Duodenal mucosa (tissue), 2 donors: ENCODE results near the gene GDAP1L1.

ENCODE experiments used
- H3K27ac ChIP-seq: one replicate; pipeline ENCODE4 v1.7.0; 2013; ENCODE audit warnings: low read depth, low read length
- H3K27me3 ChIP-seq, 2 donors: one replicate each; pipeline ENCODE4 v1.7.0; 2013; ENCODE audit warnings: low read length in 2 of 2, control low read depth in 1 of 2; ENCODE audit not compliant: insufficient read depth in 2 of 2, control insufficient read depth in 1 of 2
- H3K36me3 ChIP-seq, 2 donors: one replicate each; pipeline ENCODE4 v1.7.0; 2013; ENCODE audit warnings: low read length in 2 of 2, control low read depth in 1 of 2; ENCODE audit not compliant: insufficient read depth in 2 of 2, control insufficient read depth in 1 of 2
- H3K4me1 ChIP-seq, 2 donors: one replicate each; pipeline ENCODE4 v1.7.0; 2013; ENCODE audit warnings: low read length in 2 of 2, control low read depth in 1 of 2; ENCODE audit not compliant: insufficient read depth in 2 of 2, control insufficient read depth in 1 of 2
- H3K4me3 ChIP-seq, 2 donors: one replicate each; pipeline ENCODE4 v1.7.0; 2013; ENCODE audit warnings: low read length in 2 of 2, low read depth in 1 of 2
- H3K9ac ChIP-seq, 2 donors: one replicate each; pipeline ENCODE4 v1.7.0; 2013; ENCODE audit warnings: low read length in 2 of 2, low read depth in 1 of 2
- H3K9me3 ChIP-seq, 2 donors: one replicate each; pipeline ENCODE4 v1.7.0; 2013; ENCODE audit warnings: low read length in 2 of 2, control low read depth in 1 of 2; ENCODE audit not compliant: control insufficient read depth in 1 of 2

GDAP1L1 gene

DNA sequence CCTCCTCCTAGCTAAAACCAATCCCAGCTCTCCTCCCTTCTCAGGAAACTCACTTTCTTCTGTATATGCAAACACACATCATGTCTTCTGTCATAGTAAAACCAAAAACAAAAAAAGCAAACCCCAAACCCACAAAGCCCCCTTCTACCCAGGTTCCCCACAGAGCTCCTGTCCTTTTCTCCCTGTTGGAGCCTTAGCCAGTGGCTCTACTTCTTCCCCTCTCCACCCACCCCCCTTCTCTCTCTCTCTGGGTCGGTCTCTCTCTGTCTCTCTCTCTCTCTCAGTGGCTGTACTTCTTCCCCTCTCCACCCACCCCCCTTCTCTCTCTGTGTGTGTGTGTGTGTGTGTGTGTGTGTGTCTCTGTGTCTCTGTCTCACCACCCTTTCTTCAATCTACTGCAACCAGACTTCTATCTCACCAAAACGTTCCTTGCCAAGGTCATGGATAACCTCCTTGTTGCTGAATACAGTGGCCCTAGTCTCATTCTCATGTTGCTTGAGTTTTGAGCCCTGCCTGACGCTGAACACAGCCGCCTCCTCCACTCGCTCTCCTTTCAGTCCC, 27.9 kb upstream of the GDAP1L1 start:
- Histone ChIP-seq H3K27ac (no peak overlapping the region), H3K4me3 (no peak overlapping the region), H3K36me3 (peaks cover 0 to 5% of the 10 kb centered on the region in 2 donors), H3K27me3 (no peaks in the 10 kb centered on the region), H3K4me1 (peaks cover 6 to 8% of the 10 kb centered on the region in 2 donors), H3K9ac (no peak overlapping the region), H3K9me3 (no peaks in the 10 kb centered on the region)

DNA sequence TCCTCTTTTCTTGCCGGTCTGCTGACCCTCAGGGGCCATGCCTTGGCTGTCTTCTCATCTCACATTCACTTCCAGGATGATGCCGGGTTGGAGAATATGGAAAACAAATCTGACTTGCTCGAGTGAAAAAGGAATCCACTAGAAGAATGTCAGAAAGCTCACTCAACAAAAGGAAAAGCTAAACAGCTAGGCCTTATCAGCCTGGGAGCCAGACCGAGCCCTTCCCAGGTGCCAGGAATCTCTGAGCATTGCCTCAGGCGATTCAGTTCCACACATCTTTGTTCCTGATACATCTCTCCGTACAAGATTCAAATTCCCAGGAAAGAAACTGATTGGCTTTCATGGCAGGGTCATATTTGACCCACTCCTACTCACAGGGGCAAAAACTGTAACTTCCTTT, 27.3 kb upstream of the GDAP1L1 start:
- Histone ChIP-seq H3K27ac (no peak overlapping the region), H3K4me1 (peaks cover 6 to 8% of the 10 kb centered on the region in 2 donors), H3K27me3 (no peaks in the 10 kb centered on the region), H3K9ac (no peak overlapping the region), H3K4me3 (no peak overlapping the region), H3K9me3 (no peaks in the 10 kb centered on the region), H3K36me3 (peaks cover 0 to 5% of the 10 kb centered on the region in 2 donors)

DNA sequence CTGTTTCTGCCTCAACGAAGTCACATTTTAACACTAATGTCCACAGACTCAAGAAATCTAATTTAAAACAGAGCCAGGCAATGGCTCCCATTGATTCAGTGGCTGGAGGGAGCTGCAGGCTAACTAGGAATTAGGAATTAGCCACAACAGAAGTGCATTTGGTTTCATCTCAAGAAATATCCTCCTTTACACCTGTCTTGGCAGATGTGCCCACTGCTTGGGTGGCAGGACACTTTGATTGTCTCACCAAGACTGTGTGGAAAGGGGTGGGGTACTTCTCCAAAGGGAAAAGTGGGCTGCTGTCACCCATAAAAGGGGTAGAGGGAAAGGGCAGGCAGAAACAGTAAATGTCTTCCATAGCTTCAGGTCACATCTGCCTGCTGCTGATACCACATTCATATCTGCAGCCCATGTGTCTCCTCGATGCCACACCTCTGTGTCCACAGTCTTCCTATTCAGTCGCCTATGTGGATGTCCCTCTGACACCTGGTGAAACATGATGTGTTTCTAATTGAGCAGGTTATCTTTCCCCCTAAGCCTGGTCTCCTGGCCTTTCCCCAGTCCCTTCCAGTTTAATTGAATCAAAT, 25.6 kb upstream of the GDAP1L1 start:
- H3K4me1 ChIP-seq: peaks cover 6 to 8% of the 10 kb centered on the region in 2 donors
- H3K27me3 ChIP-seq: no peaks in the 10 kb centered on the region
- no peaks in the 10 kb centered on the region for H3K36me3 ChIP-seq
- no peaks in the 10 kb centered on the region for H3K9me3 ChIP-seq
- no peak overlapping the region for H3K9ac ChIP-seq
- H3K27ac ChIP-seq: no peak overlapping the region
- no peak overlapping the region for H3K4me3 ChIP-seq

DNA sequence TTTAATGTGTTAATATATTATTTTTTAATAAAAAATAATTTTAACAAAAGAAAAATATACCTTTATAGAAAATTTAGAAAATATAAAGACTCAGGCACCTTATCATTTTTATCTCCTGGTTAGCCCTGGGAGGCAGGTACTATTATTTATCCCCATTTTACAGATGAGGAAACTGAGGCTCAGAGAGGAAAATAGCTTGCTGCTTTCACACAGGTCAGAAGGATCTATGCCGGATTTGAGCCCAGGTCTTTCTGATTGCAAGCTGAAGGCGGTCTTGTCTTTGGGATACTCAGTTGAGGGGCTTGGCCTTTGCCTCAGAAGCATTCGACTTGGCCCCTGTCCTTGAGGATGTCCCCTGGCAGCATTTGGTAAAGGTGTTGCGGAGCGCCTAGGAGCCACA, 25.1 kb upstream of the GDAP1L1 start:
- no peaks in the 10 kb centered on the region for H3K27me3 ChIP-seq
- peaks cover 6 to 8% of the 10 kb centered on the region in 2 donors for H3K4me1 ChIP-seq
- no peak overlapping the region for H3K27ac ChIP-seq
- no peak overlapping the region for H3K4me3 ChIP-seq
- H3K9ac ChIP-seq: no peak overlapping the region
- no peaks in the 10 kb centered on the region for H3K36me3 ChIP-seq
- no peaks in the 10 kb centered on the region for H3K9me3 ChIP-seq

DNA sequence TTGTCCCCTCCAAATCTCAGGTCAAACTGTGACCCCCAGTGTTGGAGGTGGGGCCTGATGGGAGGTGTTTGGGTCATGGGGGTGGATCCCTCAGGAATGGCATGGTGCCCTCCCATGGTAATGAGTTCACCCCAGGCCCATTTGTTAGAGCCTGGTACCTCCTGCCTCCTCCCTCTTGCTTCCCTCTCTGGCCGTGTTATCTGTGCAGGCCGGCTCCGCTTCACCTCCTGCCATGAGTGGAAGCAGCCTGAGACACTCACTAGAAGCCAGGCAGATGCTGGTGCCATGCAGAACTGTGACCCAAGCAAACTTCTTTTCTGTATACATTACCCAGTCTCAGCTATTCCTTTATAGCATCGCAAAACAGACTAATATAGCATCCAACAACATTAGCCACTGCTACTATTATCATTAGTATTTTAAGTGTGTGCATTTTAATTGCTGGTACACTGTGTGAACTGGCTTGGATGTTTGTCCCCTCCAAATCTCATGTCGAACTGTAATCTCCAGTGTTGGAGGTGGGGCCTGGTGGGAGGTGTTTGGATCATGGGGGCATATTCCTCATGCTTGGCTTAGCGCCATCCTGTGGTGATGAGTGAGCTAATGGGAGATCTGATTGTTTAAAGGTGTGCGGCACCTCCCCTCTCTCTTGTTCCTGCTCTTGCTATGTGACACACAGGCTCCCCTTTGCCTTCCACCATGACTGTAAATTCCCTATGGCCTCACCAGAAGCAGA, 24.3 kb upstream of the GDAP1L1 start:
- Histone ChIP-seq H3K9ac (no peak overlapping the region), H3K36me3 (no peaks in the 10 kb centered on the region), H3K9me3 (no peaks in the 10 kb centered on the region), H3K4me1 (peaks cover 6 to 8% of the 10 kb centered on the region in 2 donors), H3K27ac (no peak overlapping the region), H3K4me3 (no peak overlapping the region), H3K27me3 (no peaks in the 10 kb centered on the region)

DNA sequence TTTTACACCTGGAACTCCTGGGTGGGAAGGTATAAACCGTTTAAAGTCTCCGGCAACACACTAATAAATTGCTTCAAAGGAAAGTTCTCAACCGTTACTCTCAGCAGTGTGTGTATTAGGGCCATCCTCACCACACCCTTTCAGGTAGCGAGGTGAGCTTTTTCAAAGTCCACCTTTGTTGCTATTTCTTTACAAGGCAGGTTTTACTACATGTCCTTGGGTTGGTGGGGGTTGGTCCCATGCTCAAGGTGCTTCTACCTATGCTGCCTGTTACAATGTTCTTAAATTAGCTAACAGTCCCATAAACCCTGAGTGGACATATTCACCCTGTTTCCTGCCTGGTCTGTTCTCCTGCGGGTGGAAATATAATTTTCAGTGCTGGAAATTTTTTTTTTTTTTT, 23.4 kb upstream of the GDAP1L1 start:
- H3K9me3 ChIP-seq: no peaks in the 10 kb centered on the region
- no peak overlapping the region for H3K4me3 ChIP-seq
- H3K36me3 ChIP-seq: no peaks in the 10 kb centered on the region
- no peak overlapping the region for H3K9ac ChIP-seq
- peaks cover 6 to 8% of the 10 kb centered on the region in 2 donors for H3K4me1 ChIP-seq
- H3K27me3 ChIP-seq: no peaks in the 10 kb centered on the region
- H3K27ac ChIP-seq: no peak overlapping the region

DNA sequence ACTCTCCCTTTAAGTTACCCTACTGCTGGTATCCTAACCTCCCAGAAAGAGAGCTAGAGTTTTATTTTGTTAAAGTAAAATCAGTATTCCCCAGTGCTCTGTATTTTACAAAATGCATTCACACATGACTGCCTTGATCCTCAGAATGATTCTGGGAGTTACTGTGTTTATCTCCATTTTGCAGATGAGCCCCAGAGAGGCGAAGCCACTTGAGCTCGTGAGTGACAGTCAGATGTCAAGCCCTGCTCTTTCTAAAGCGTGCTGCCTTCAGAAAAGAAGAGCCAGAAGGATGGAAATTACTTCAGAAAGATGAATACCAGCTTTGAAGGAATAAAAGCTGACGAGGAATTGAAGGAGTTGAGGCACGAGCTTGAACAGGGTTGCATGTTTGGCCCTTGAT, 22.5 kb upstream of the GDAP1L1 start:
- Histone ChIP-seq H3K9me3 (no peaks in the 10 kb centered on the region), H3K36me3 (no peaks in the 10 kb centered on the region), H3K4me3 (no peak overlapping the region), H3K9ac (no peak overlapping the region), H3K27ac (no peak overlapping the region), H3K4me1 (peaks cover 4 to 6% of the 10 kb centered on the region in 2 donors), H3K27me3 (no peaks in the 10 kb centered on the region)

DNA sequence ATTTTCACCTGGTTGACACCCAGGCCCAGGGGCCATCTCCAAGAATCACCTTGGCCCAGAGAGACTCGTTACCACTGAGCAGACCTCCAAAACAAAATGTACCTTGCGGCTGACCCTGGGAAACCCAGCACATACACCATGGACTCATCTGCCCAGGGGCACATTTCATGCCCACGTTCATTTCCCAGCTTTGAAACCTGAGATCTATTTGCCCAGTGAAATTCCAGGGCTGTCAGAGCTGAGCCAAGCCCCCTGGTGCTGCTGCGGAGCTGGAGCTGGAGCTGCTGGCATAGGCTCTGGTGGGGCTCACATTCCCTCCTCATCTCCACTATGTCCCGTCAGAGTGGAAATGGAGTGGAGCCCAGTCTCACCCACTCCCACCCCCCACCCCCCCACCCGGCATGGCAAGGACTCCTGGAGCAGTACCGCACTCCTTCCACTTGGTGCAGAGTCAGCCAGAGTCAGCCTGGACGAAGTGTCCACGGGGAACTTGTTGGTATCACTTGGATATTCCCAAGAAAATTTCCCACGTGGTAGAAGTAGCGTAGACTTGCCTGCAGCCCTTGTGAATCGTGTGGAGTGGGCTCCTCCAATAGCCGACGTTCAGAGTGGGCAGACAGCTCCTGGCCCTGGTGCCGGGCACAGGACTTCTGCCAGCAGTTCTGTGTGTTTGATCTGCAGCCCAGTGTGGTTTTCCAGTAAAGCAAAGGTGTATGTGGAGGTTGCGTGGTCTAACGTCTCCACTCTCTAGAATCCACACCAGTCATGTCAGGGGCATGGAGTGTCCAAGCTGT, 18.4 kb upstream of the GDAP1L1 start:
- Histone ChIP-seq H3K4me1 (no peaks in the 10 kb centered on the region), H3K36me3 (no peaks in the 10 kb centered on the region), H3K9ac (no peak overlapping the region), H3K4me3 (no peak overlapping the region), H3K27ac (no peak overlapping the region), H3K9me3 (no peaks in the 10 kb centered on the region), H3K27me3 (no peaks in the 10 kb centered on the region)

DNA sequence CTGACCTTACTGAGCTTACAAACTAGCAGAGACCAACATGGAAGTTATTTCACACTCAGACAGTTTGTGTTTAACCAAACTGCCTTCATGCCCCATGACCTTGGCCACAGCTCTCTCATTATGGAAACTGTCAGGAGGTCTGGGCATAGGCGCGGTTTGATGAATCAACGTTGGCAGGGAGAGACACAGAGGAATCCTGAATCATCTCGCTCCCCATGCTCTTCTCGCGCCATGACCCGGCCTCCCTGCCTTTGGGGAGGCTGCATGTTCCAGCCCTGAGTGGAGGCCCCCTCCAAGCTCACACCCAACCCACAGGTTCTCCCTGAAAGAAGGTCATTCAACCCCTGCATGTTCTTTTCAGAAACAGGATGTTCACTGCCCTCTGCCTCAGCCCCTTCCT, 15.9 kb upstream of the GDAP1L1 start:
- Histone ChIP-seq H3K4me1 (no peaks in the 10 kb centered on the region), H3K9ac (no peak overlapping the region), H3K9me3 (no peaks in the 10 kb centered on the region), H3K27me3 (no peaks in the 10 kb centered on the region), H3K27ac (no peak overlapping the region), H3K4me3 (no peak overlapping the region), H3K36me3 (no peaks in the 10 kb centered on the region)
